ENCODE results near the gene GTF2E1. TPM values are rescaled to one million over a fixed set of nuclear protein-coding genes. Genes with fewer than 3 reads are reported as not detected.
"Not testable (repeated sequence)": the region's sequence is repeated elsewhere in the genome, so short reads cannot be mapped to it uniquely, and the experiment has no call there.

Gene GTF2E1
- total RNA-seq, 1 donor from 2014 or later, result 17.2 TPM

- no peak for TF ChIP-seq CTCF (IDR thresholded peaks at IDR 0.05)
- Mint-ChIP-seq H3K9me3 (ENCODE audit: unreplicated experiment) (no peaks in the 10 kb centered on the region), H3K27ac (ENCODE audit: unreplicated experiment) (no peak overlapping the region), H3K4me3 (ENCODE audit: unreplicated experiment) (no peak overlapping the region), H3K4me1 (ENCODE audit: unreplicated experiment) (no peaks in the 10 kb centered on the region), H3K27me3 (ENCODE audit: unreplicated experiment) (no peaks in the 10 kb centered on the region), H3K36me3 (ENCODE audit: unreplicated experiment) (peaks cover 7% of the 10 kb centered on the region)
- DNase-seq (ENCODE audit: extremely low spot score, unreplicated experiment), result no peak
Observed at GRCh38 chr3:120726791-120727190, 15.8 kb upstream of the GTF2E1 start.

- Mint-ChIP-seq H3K27ac (ENCODE audit: unreplicated experiment) (no peak overlapping the region), H3K4me3 (ENCODE audit: unreplicated experiment) (no peak overlapping the region), H3K27me3 (ENCODE audit: unreplicated experiment) (no peaks in the 10 kb centered on the region), H3K9me3 (ENCODE audit: unreplicated experiment) (peaks cover 4% of the 10 kb centered on the region), H3K4me1 (ENCODE audit: unreplicated experiment) (no peaks in the 10 kb centered on the region), H3K36me3 (ENCODE audit: unreplicated experiment) (peaks cover 7% of the 10 kb centered on the region)
- DNase-seq (ENCODE audit: extremely low spot score, unreplicated experiment), result no peak
- no peak for TF ChIP-seq CTCF (IDR thresholded peaks at IDR 0.05)
Observed at GRCh38 chr3:120730576-120731542, 11.7 kb upstream of the GTF2E1 start.

- H3K27me3 Mint-ChIP-seq (ENCODE audit: unreplicated experiment); DNase-seq (ENCODE audit: extremely low spot score, unreplicated experiment); H3K4me1 Mint-ChIP-seq (ENCODE audit: unreplicated experiment); H3K4me3 Mint-ChIP-seq (ENCODE audit: unreplicated experiment); H3K27ac Mint-ChIP-seq (ENCODE audit: unreplicated experiment): not testable (repeated sequence)
- Mint-ChIP-seq H3K36me3 (ENCODE audit: unreplicated experiment) (peaks cover 19% of the 10 kb centered on the region), H3K9me3 (ENCODE audit: unreplicated experiment) (peaks cover 16% of the 10 kb centered on the region)
Observed at GRCh38 chr3:120738006-120738405, 4.5 kb upstream of the GTF2E1 start.

GRCh38 chr3:120741320-120741719, 1.2 kb upstream of the GTF2E1 start:
- no peak overlapping the region for H3K27ac Mint-ChIP-seq (ENCODE audit: unreplicated experiment)
- TF ChIP-seq CTCF (IDR thresholded peaks at IDR 0.05), result no peak
- peaks cover 12% of the 10 kb centered on the region for H3K36me3 Mint-ChIP-seq (ENCODE audit: unreplicated experiment)
- no peak for DNase-seq (ENCODE audit: extremely low spot score, unreplicated experiment)
- peaks cover 27% of the 10 kb centered on the region for H3K4me1 Mint-ChIP-seq (ENCODE audit: unreplicated experiment)
- H3K9me3 Mint-ChIP-seq (ENCODE audit: unreplicated experiment), result peaks cover 8% of the 10 kb centered on the region
- no peaks in the 10 kb centered on the region for H3K27me3 Mint-ChIP-seq (ENCODE audit: unreplicated experiment)
- peak overlapping the region; percentile 78 for H3K4me3 Mint-ChIP-seq (ENCODE audit: unreplicated experiment)

- H3K4me1 Mint-ChIP-seq (ENCODE audit: unreplicated experiment), result peaks cover 27% of the 10 kb centered on the region
- DNase-seq (ENCODE audit: extremely low spot score, unreplicated experiment), result no peak
- peak overlapping the region; percentile 78 for H3K4me3 Mint-ChIP-seq (ENCODE audit: unreplicated experiment)
- H3K27me3 Mint-ChIP-seq (ENCODE audit: unreplicated experiment), result no peaks in the 10 kb centered on the region
- H3K9me3 Mint-ChIP-seq (ENCODE audit: unreplicated experiment), result peaks cover 6% of the 10 kb centered on the region
- peaks cover 12% of the 10 kb centered on the region for H3K36me3 Mint-ChIP-seq (ENCODE audit: unreplicated experiment)
- TF ChIP-seq CTCF (IDR thresholded peaks at IDR 0.05), result no peak
- H3K27ac Mint-ChIP-seq (ENCODE audit: unreplicated experiment), result peak overlapping the region; percentile 97
Observed at GRCh38 chr3:120741837-120742197, 727 bp upstream of the GTF2E1 start.

Data from osteocyte (in vitro differentiated cells).